Muscle of leg (tissue), 11 donors: Measurements from ENCODE around the gene TRIM24. TPM values are rescaled to one million over a fixed set of nuclear protein-coding genes. Genes with fewer than 3 reads are reported as not detected.
"Not testable (repeated sequence)": the region's sequence is repeated elsewhere in the genome, so short reads cannot be mapped to it uniquely, and the experiment has no call there.

Experiments
- DNase-seq: peaks from one replicate; pipeline ENCODE4 v3.0.0; 2013
- H3K27ac ChIP-seq: one replicate; pipeline ENCODE4 v1.5.1; 2013; ENCODE audit warnings: mild to moderate bottlenecking, low read length, control low read depth
- H3K27me3 ChIP-seq: one replicate; pipeline ENCODE4 v1.6.1; 2013; ENCODE audit warnings: low read length; ENCODE audit not compliant: control insufficient read depth, insufficient read depth
- H3K36me3 ChIP-seq: one replicate; pipeline ENCODE4 v1.6.1; 2013; ENCODE audit warnings: low read length; ENCODE audit not compliant: control insufficient read depth, insufficient read depth
- H3K4me1 ChIP-seq: one replicate; pipeline ENCODE4 v1.6.1; 2013; ENCODE audit warnings: low read length; ENCODE audit not compliant: control insufficient read depth, insufficient read depth
- H3K4me3 ChIP-seq: one replicate; pipeline ENCODE4 v1.5.1; 2013; ENCODE audit warnings: low read length, control low read depth
- H3K9me3 ChIP-seq: replicated peaks from 2 replicates; pipeline ENCODE4 v1.6.1; 2013; ENCODE audit warnings: low read depth, low read length; ENCODE audit not compliant: control insufficient read depth
- WGBS: methylation state at CpG from one replicate; pipeline ENCODE4 v1.1.5; 2013; ENCODE audit warnings: missing lambda C conversion rate; ENCODE audit not compliant: insufficient coverage; 5-methylcytosine and 5-hydroxymethylcytosine counted together
- polyA plus RNA-seq, 8 donors: library from polyadenylated mRNA; unstranded; fragments of 120-200 nt; gene quantifications; one replicate each; pipeline versions ENCODE4 v1.2.1 to v1.2.3, GENCODE V29; 2013; ENCODE audit warnings: inconsistent platforms in 1 of 8, low replicate concordance in 1 of 8; ENCODE audit not compliant: insufficient read length in 8 of 8, insufficient read depth in 1 of 8
- total RNA-seq: library from RNA; stranded (reverse); fragments of 120-200 nt; gene quantifications from one replicate; pipeline ENCODE4 v1.2.4, GENCODE V29; 2013

The TRIM24 gene
- total and polyA plus RNA-seq, 9 donors = 13.7 to 27.9 (median 23.1) TPM

GRCh38 chr7:138459413-138460175, 465 bp upstream of the TRIM24 start:
- peak overlapping the region; percentile 29 for H3K27ac ChIP-seq
- 0% methylated on average over 7 of the region's 31 CpGs for WGBS
- H3K4me3 ChIP-seq = peak overlapping the region; percentile 36
- peak; percentile 99 for DNase-seq
- H3K4me1 ChIP-seq = peaks cover 4% of the 10 kb centered on the region
- no peaks in the 10 kb centered on the region for H3K27me3 ChIP-seq
- H3K9me3 ChIP-seq = peaks cover 2% of the 10 kb centered on the region
- no peaks in the 10 kb centered on the region for H3K36me3 ChIP-seq

DNA sequence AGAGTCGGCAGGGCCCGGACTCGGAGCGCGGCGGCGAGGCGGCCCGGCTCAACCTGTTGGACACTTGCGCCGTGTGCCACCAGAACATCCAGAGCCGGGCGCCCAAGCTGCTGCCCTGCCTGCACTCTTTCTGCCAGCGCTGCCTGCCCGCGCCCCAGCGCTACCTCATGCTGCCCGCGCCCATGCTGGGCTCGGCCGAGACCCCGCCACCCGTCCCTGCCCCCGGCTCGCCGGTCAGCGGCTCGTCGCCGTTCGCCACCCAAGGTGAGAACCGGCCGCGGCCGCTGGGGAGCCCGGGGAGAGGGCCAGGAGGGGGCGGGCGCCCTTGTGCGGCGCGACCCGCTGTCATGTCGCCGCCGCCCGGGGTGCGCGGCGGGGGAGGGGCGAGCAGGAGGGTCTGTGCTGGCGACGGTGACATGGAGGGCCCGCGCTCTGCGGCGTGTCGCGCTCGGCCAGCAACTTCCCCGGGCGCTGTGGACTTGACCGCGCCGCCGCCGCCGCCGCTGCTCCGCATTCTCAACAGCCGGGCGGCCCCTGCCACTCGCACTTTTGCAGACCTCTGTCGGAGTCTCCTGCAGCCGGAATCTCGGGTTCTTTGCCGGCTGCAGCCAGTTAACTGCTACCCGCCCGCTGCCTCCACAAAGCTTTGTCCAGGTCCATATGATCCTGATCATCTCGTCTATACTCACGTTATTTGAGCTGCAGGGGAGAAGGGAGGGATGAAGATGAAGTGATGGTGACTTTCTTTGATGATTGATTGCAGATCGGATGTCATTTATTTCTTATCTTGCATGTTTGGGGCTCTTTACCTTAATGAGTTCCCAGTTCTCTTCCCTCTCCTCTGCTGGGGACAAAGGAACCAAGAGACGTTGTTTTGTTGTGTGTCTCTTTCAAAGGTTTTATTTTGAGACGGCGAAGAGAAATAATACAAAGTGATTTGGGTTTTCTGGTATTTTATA, 869 bp downstream of the TRIM24 start:
- under 1% methylated on average over 78 of the region's 84 CpGs for WGBS
- DNase-seq = peak; percentile 67
- Histone ChIP-seq H3K4me3 (peak overlapping the region; percentile 84), H3K27ac (peak overlapping the region; percentile 94), H3K36me3 (no peaks in the 10 kb centered on the region), H3K27me3 (no peaks in the 10 kb centered on the region), H3K9me3 (peaks cover 2% of the 10 kb centered on the region), H3K4me1 (peaks cover 4% of the 10 kb centered on the region)

DNA sequence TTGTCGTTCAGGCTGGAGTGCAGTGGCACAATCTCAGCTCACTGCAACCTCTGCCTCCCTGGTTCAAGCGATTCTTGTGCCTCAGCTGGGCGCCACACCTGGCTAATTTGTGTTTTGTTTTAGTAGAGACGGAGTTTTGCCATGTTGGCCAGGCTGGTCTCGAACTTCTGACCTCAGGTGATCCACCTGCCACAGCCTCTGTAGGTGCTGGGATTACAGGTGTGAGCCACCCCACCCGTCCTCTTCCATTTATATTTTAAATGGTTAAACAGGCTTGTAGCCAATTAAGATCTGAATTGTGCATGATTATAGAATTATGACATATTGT, 3.2 kb downstream of the TRIM24 start:
- not testable (repeated sequence) for H3K4me1 ChIP-seq, H3K36me3 ChIP-seq, H3K27ac ChIP-seq, H3K27me3 ChIP-seq, H3K4me3 ChIP-seq, H3K9me3 ChIP-seq, DNase-seq
- 83% methylated on average over 1 of the region's 6 CpGs for WGBS

GRCh38 chr7:138465046-138465445, 5.0 kb downstream of the TRIM24 start:
- peaks cover 2% of the 10 kb centered on the region for H3K9me3 ChIP-seq
- H3K4me3 ChIP-seq = no peak overlapping the region
- no CpG with 5 or more reads among the region's 3 CpGs for WGBS
- H3K27me3 ChIP-seq = no peaks in the 10 kb centered on the region
- no peak overlapping the region for H3K27ac ChIP-seq
- peak; percentile 20 for DNase-seq
- H3K36me3 ChIP-seq = no peaks in the 10 kb centered on the region
- peaks cover 7% of the 10 kb centered on the region for H3K4me1 ChIP-seq

GRCh38 chr7:138466069-138466756, 6.2 kb downstream of the TRIM24 start:
- not testable (repeated sequence) for H3K4me1 ChIP-seq, H3K27me3 ChIP-seq, H3K36me3 ChIP-seq, H3K27ac ChIP-seq, DNase-seq, H3K9me3 ChIP-seq, H3K4me3 ChIP-seq
- 90% methylated on average over 5 of the region's 11 CpGs for WGBS

GRCh38 chr7:138468244-138469123, 8.4 kb downstream of the TRIM24 start:
- Histone ChIP-seq H3K27me3 (no peaks in the 10 kb centered on the region), H3K9me3 (no peaks in the 10 kb centered on the region), H3K4me1 (peaks cover 3% of the 10 kb centered on the region), H3K4me3 (no peak overlapping the region), H3K36me3 (peaks cover 3% of the 10 kb centered on the region), H3K27ac (peak overlapping the region; percentile 1)
- 50% methylated on average over 1 of the region's 5 CpGs for WGBS
- DNase-seq = peak; percentile 81

GRCh38 chr7:138470391-138471157, 10.5 kb downstream of the TRIM24 start:
- no peaks in the 10 kb centered on the region for H3K27me3 ChIP-seq
- WGBS = 75% methylated on average over 2 of the region's 5 CpGs
- no peak overlapping the region for H3K4me3 ChIP-seq
- H3K9me3 ChIP-seq = no peaks in the 10 kb centered on the region
- peaks cover 3% of the 10 kb centered on the region for H3K4me1 ChIP-seq
- H3K27ac ChIP-seq = no peak overlapping the region
- peaks cover 3% of the 10 kb centered on the region for H3K36me3 ChIP-seq
- no peak for DNase-seq

DNA sequence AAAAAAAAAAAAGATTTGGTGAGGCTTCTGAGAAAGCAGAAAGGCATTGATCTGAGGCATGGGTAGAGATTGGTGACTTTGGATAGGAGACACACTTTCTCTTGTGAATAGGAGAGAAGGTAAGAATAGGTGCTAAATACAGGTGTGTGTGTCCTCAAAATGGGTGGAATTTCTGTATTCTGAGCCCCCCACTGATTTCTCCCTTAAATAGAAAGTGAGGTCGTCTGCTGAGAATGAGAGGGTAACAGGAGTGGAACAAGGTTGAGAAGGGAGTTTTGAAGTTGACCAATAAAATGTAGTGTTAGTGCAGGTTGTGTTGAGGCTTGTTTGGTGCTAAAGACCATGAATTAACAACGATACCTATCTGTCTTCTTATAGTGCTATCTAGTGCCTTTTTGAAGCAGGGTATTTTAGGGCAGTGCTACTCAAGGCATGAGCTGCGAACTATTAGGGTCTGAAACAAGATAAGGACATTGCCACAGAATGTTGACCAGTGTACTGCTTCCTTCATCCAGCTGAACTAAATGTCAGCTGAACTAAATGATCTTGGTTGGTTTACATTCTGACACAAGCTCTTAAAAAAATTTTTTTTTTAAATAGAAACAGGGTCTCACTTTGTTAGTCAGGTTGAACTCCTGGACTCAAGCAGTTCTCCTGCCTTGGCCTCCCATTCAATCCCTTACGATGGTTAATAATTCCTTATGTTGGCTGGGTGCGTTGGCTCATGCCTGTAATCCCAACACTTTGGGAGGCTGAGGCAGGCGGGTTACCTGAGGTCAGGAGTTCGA, 12.4 kb downstream of the TRIM24 start:
- no peak for DNase-seq
- Histone ChIP-seq H3K9me3 (no peaks in the 10 kb centered on the region), H3K4me1 (peaks cover 3% of the 10 kb centered on the region), H3K36me3 (peaks cover 3% of the 10 kb centered on the region), H3K4me3 (no peak overlapping the region), H3K27me3 (no peaks in the 10 kb centered on the region), H3K27ac (no peak overlapping the region)
- WGBS = 98% methylated on average over 6 of the region's 7 CpGs
